Gastrocnemius medialis (tissue), 4 donors: ENCODE results near the gene MYO1D. TPM values are rescaled to one million over a fixed set of nuclear protein-coding genes. Genes with fewer than 3 reads are reported as not detected.

Experiments used
- ATAC-seq, 2 donors: fragments of 150-250 bp; one replicate each; pipeline ENCODE4 v1.9.1; 2016
- DNase-seq, 2 donors: peaks; one replicate each; pipeline ENCODE4 v3.0.0-alpha.2; 2019
- H3K27ac ChIP-seq, 4 donors: fragments of 200-600 bp; sonication (generic); 1 replicate in 1 of 4; 2 replicates in 3 of 4; pipeline ENCODE4 v1.5.1; 2016 to 2018; ENCODE audit warnings: mild to moderate bottlenecking in 2 of 4, moderate library complexity in 1 of 4
- H3K27me3 ChIP-seq, 3 donors: fragments of 200-600 bp; sonication (generic) in 2 of 3; 1 replicate in 1 of 3; 2 replicates in 2 of 3; pipeline versions ENCODE4 v1.5.1 to v1.6.0; 2016 to 2019; ENCODE audit warnings: mild to moderate bottlenecking in 1 of 3, moderate library complexity in 1 of 3
- H3K36me3 ChIP-seq, 2 donors: fragments of 200-600 bp; sonication (generic) in 1 of 2; one replicate each; pipeline ENCODE4 v1.5.1; 2017 to 2018
- H3K4me1 ChIP-seq, 2 donors: fragments of 200-600 bp; sonication (generic) in 1 of 2; one replicate each; pipeline ENCODE4 v1.5.1; 2016 to 2017; ENCODE audit warnings: mild to moderate bottlenecking in 2 of 2
- H3K4me3 ChIP-seq, 4 donors: fragments of 200-600 bp; sonication (generic) in 3 of 4; 1 replicate in 1 of 4; 2 replicates in 3 of 4; pipeline ENCODE4 v1.5.1; 2016 to 2019; ENCODE audit warnings: mild to moderate bottlenecking in 2 of 4
- H3K9me3 ChIP-seq, 3 donors: fragments of 200-600 bp; sonication (generic) in 2 of 3; 1 replicate in 1 of 3; 2 replicates in 2 of 3; pipeline ENCODE4 v1.5.1; 2016 to 2019
- CTCF ChIP-seq, 5 experiments: fragments of 450-650 bp in 3 of 5; fragments of 200-600 bp in 2 of 5; sonication (generic) in 2 of 5; IDR thresholded peaks in 4 of 5; conservative IDR thresholded peaks in 1 of 5; 1 replicate in 4 of 5; 2 replicates in 1 of 5; pipeline ENCODE4 v1.5.1; 2016 to 2019; ENCODE audit warnings: antibody characterized with exemption in 5 of 5, mild to moderate bottlenecking in 3 of 5, moderate library complexity in 3 of 5
- POLR2A ChIP-seq, 2 donors: fragments of 450-650 bp; IDR thresholded peaks; one replicate each; pipeline ENCODE4 v1.6.1; 2017; ENCODE audit warnings: antibody characterized with exemption in 2 of 2, mild to moderate bottlenecking in 2 of 2, moderate library complexity in 2 of 2
- in situ Hi-C, 4 donors: fragments of 200-750 bp; cut with MboI; loops; one replicate each; pipeline versions ENCODE4 v1.15.0 to v1.8.0; 2017; ENCODE audit warnings: low sequenced_read_pairs in 4 of 4
- intact Hi-C: fragments of 100-400 bp; cut with DNase I; formaldehyde crosslinking; loops from one replicate; pipeline ENCODE4 v1.15.1; 2023; ENCODE audit warnings: low total_unique reads
- total RNA-seq, 4 donors: library from RNA; depleted of rRNA; stranded (reverse); fragments of >200 nt; gene quantifications; one replicate each; pipeline versions ENCODE4 v1.1.0 to v1.2.3, GENCODE V29; 2016

The MYO1D gene
- total RNA-seq, 4 donors from 2014 or later = 5.8 to 20.1 (median 7.8) TPM

- no peak overlapping the region for H3K4me3 ChIP-seq
- intact Hi-C loops (no loop called here), in situ Hi-C loops (no loop called here)
- no peaks in the 10 kb centered on the region for H3K9me3 ChIP-seq
- no peaks in the 10 kb centered on the region for H3K36me3 ChIP-seq
- H3K27ac ChIP-seq = no peak overlapping the region
- ATAC-seq = no peak
- H3K27me3 ChIP-seq = no peaks in the 10 kb centered on the region
- no peaks in the 10 kb centered on the region for H3K4me1 ChIP-seq
- no peak for DNase-seq
- no peak for TF ChIP-seq CTCF (IDR thresholded peaks at IDR 0.05 in 4 of 5, conservative IDR thresholded peaks at IDR 0.05 in 1 of 5)
- no peak for TF ChIP-seq POLR2A (IDR thresholded peaks at IDR 0.05)
Observed at GRCh38 chr17:32840241-32840640, 36.7 kb downstream of the MYO1D start.

GRCh38 chr17:32836527-32836926 is 40.4 kb downstream of the MYO1D start:
- Histone ChIP-seq H3K36me3 (no peaks in the 10 kb centered on the region), H3K4me1 (no peaks in the 10 kb centered on the region), H3K9me3 (no peaks in the 10 kb centered on the region), H3K4me3 (no peak overlapping the region), H3K27me3 (no peaks in the 10 kb centered on the region), H3K27ac (no peak overlapping the region)
- DNase-seq (no peak), ATAC-seq (no peak)
- no peak for TF ChIP-seq CTCF (IDR thresholded peaks at IDR 0.05 in 4 of 5, conservative IDR thresholded peaks at IDR 0.05 in 1 of 5)
- TF ChIP-seq POLR2A (IDR thresholded peaks at IDR 0.05) = no peak
- in situ Hi-C loops = no loop called here
- intact Hi-C loops = no loop called here

- intact Hi-C loops (no loop called here), in situ Hi-C loops (no loop called here)
- Histone ChIP-seq H3K4me1 (no peaks in the 10 kb centered on the region), H3K9me3 (no peaks in the 10 kb centered on the region), H3K27me3 (no peaks in the 10 kb centered on the region), H3K36me3 (no peaks in the 10 kb centered on the region), H3K27ac (no peak overlapping the region), H3K4me3 (no peak overlapping the region)
- DNase-seq (no peak), ATAC-seq (no peak)
- TF ChIP-seq POLR2A (IDR thresholded peaks at IDR 0.05) = no peak
- no peak for TF ChIP-seq CTCF (IDR thresholded peaks at IDR 0.05 in 4 of 5, conservative IDR thresholded peaks at IDR 0.05 in 1 of 5)
Observed at GRCh38 chr17:32835291-32835761, 41.6 kb downstream of the MYO1D start.

- in situ Hi-C loops (no loop called here), intact Hi-C loops (no loop called here)
- ATAC-seq = no peak
- Histone ChIP-seq H3K36me3 (no peaks in the 10 kb centered on the region), H3K4me1 (no peaks in the 10 kb centered on the region), H3K4me3 (no peak overlapping the region), H3K9me3 (no peaks in the 10 kb centered on the region), H3K27ac (no peak overlapping the region), H3K27me3 (no peaks in the 10 kb centered on the region)
- no peak for DNase-seq
- TF ChIP-seq CTCF (IDR thresholded peaks at IDR 0.05 in 4 of 5, conservative IDR thresholded peaks at IDR 0.05 in 1 of 5) (no peak), POLR2A (IDR thresholded peaks at IDR 0.05) (no peak)
Observed at GRCh38 chr17:32834104-32834503, 42.8 kb downstream of the MYO1D start.

- H3K4me3 ChIP-seq = no peak overlapping the region
- TF ChIP-seq POLR2A (IDR thresholded peaks at IDR 0.05) (no peak), CTCF (IDR thresholded peaks at IDR 0.05 in 4 of 5, conservative IDR thresholded peaks at IDR 0.05 in 1 of 5) (no peak)
- H3K9me3 ChIP-seq = no peaks in the 10 kb centered on the region
- in situ Hi-C loops = no loop called here
- no peaks in the 10 kb centered on the region for H3K27me3 ChIP-seq
- no peaks in the 10 kb centered on the region for H3K4me1 ChIP-seq
- no peak for ATAC-seq
- H3K27ac ChIP-seq = no peak overlapping the region
- intact Hi-C loops = no loop called here
- no peak for DNase-seq
- no peaks in the 10 kb centered on the region for H3K36me3 ChIP-seq
Observed at GRCh38 chr17:32833526-32833925, 43.4 kb downstream of the MYO1D start.
